ENCODE results near the gene DNAJC7. TPM values are rescaled to one million over a fixed set of nuclear protein-coding genes. Genes with fewer than 3 reads are reported as not detected.

Gene DNAJC7
- total and polyA plus RNA-seq, 2 experiments from 2014 or later = 50.1 to 73.6 TPM

DNA sequence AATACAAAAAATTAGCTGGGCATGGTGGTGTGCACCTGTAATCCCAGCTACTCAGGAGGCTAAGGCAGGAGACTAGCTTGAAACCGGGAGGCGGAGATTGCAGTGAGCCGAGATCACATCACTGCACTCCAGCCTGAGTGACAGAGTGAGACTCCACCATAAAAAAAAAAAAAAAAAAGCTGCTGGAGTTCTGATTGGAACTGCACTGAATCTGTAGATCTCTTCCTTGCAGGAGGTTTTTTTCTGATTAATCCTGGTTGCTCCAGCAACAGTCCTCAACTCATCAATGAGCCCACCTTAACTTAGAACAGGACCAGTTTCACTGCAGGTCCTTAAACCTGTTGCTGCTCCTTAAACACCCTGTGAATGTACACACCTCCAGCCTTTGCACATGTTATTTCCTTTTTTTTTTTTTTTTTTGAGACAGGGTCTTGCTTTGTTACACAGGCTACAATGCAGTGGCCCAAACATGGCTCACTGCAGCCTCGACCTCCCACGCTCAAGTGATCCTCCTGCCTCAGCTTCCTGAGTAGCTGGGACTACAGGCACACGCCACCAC is 88.5 kb downstream of the DNAJC7 start:
- no peak for DNase-seq (ENCODE audit: low spot score)
- 76% methylated on average over 6 of the region's 6 CpGs for WGBS (ENCODE audit: low lambda C conversion rate, missing lambda C conversion rate)

More for the DNA sequence above, 88.5 kb downstream of the DNAJC7 start:
- no peak for TF ChIP-seq EZH2 (IDR thresholded peaks at IDR 0.05; ENCODE audit: borderline replicate concordance)
- no peak for TF ChIP-seq EZH2phosphoT487 (IDR thresholded peaks at IDR 0.05; ENCODE audit: low read depth, severe bottlenecking, unreplicated experiment)
- TF ChIP-seq CTCF (IDR thresholded peaks at IDR 0.05; ENCODE audit: poor library complexity) = no peak
- Histone ChIP-seq H3K4me1 (ENCODE audit: insufficient read depth) (no peaks in the 10 kb centered on the region), H3K79me2 (peaks cover 17% of the 10 kb centered on the region), H2AFZ (no peak overlapping the region), H3K4me3 (no peak overlapping the region), H3K36me3 (replicated peaks; ENCODE audit: insufficient read depth, low read depth) (no peaks in the 10 kb centered on the region), H3K27ac (no peak overlapping the region), H3K9me2 (replicated peaks; ENCODE audit: insufficient read depth) (no peaks in the 10 kb centered on the region), H3K27me3 (no peaks in the 10 kb centered on the region), H4K20me1 (ENCODE audit: insufficient read depth, poor library complexity, severe bottlenecking) (no peaks in the 10 kb centered on the region), H3K9me3 (ENCODE audit: low read depth) (no peaks in the 10 kb centered on the region), H3K4me2 (peak overlapping the region; percentile 76)

Other genes starting within 250 kb of the DNAJC7 start
- 162 and 209 TPM in 2 replicates for gene JUP, start 230.7 kb downstream of the DNAJC7 start, total RNA-seq
- gene JUP, start 230.7 kb downstream of the DNAJC7 start, polyA plus RNA-seq = 191 and 214 TPM in 2 replicates
- 62.6 and 66.2 TPM in 2 replicates for gene P3H4, start 205.5 kb downstream of the DNAJC7 start, total RNA-seq
- 109 and 110 TPM in 2 replicates for gene P3H4, start 205.5 kb downstream of the DNAJC7 start, polyA plus RNA-seq
- 239 and 290 TPM in 2 replicates for gene FKBP10, start 204.4 kb downstream of the DNAJC7 start, total RNA-seq
- 88.0 and 92.0 TPM in 2 replicates for gene FKBP10, start 204.4 kb downstream of the DNAJC7 start, polyA plus RNA-seq
- gene NT5C3B, start 181.2 kb downstream of the DNAJC7 start, total RNA-seq = 47.7 and 51.8 TPM in 2 replicates
- gene NT5C3B, start 181.2 kb downstream of the DNAJC7 start, polyA plus RNA-seq = 85.1 and 87.8 TPM in 2 replicates
- 0.43 TPM in 1 of 2 replicates, not detected in the other for gene KLHL10, start 179.6 kb downstream of the DNAJC7 start, total RNA-seq
- gene KLHL10, start 179.6 kb downstream of the DNAJC7 start, polyA plus RNA-seq = not detected in 2 replicates
- 21.5 and 25.2 TPM in 2 replicates for gene KLHL11, start 152.0 kb downstream of the DNAJC7 start, total RNA-seq
- 9.0 and 10.0 TPM in 2 replicates for gene KLHL11, start 152.0 kb downstream of the DNAJC7 start, polyA plus RNA-seq
- gene ACLY, start 98.5 kb downstream of the DNAJC7 start, total RNA-seq = 157 and 167 TPM in 2 replicates
- gene ACLY, start 98.5 kb downstream of the DNAJC7 start, polyA plus RNA-seq = 82.1 and 101 TPM in 2 replicates
- gene ODAD4, start 86.8 kb downstream of the DNAJC7 start, total RNA-seq = 0.52 and 0.53 TPM in 2 replicates
- 0.75 and 0.76 TPM in 2 replicates for gene ODAD4, start 86.8 kb downstream of the DNAJC7 start, polyA plus RNA-seq
- gene CNP, start 50.6 kb downstream of the DNAJC7 start, total RNA-seq = 59.8 and 61.4 TPM in 2 replicates
- 77.7 and 97.0 TPM in 2 replicates for gene CNP, start 50.6 kb downstream of the DNAJC7 start, polyA plus RNA-seq
- gene NKIRAS2, start 2.7 kb upstream of the DNAJC7 start, total RNA-seq = 37.5 and 40.8 TPM in 2 replicates
- 55.0 and 57.2 TPM in 2 replicates for gene NKIRAS2, start 2.7 kb upstream of the DNAJC7 start, polyA plus RNA-seq
- gene C17orf113, start 33.2 kb upstream of the DNAJC7 start, total RNA-seq = 1.1 and 1.9 TPM in 2 replicates
- gene C17orf113, start 33.2 kb upstream of the DNAJC7 start, polyA plus RNA-seq = 0.46 and 1.2 TPM in 2 replicates
- gene ZNF385C, start 81.0 kb upstream of the DNAJC7 start, total RNA-seq = 0.04 and 0.63 TPM in 2 replicates
- gene ZNF385C, start 81.0 kb upstream of the DNAJC7 start, polyA plus RNA-seq = 0.45 and 1.4 TPM in 2 replicates
- gene DHX58, start 95.3 kb upstream of the DNAJC7 start, total RNA-seq = 1.6 and 3.6 TPM in 2 replicates
- gene DHX58, start 95.3 kb upstream of the DNAJC7 start, polyA plus RNA-seq = 1.4 and 2.2 TPM in 2 replicates
- gene KAT2A, start 103.9 kb upstream of the DNAJC7 start, total RNA-seq = 21.7 and 29.2 TPM in 2 replicates
- 46.7 and 60.2 TPM in 2 replicates for gene KAT2A, start 103.9 kb upstream of the DNAJC7 start, polyA plus RNA-seq
- gene HSPB9, start 105.4 kb upstream of the DNAJC7 start, total RNA-seq = not detected in 2 replicates
- gene HSPB9, start 105.4 kb upstream of the DNAJC7 start, polyA plus RNA-seq = 0.34 and 0.46 TPM in 2 replicates
- gene RAB5C, start 137.6 kb upstream of the DNAJC7 start, total RNA-seq = 123 and 158 TPM in 2 replicates
- 172 and 184 TPM in 2 replicates for gene RAB5C, start 137.6 kb upstream of the DNAJC7 start, polyA plus RNA-seq
- gene KCNH4, start 163.7 kb upstream of the DNAJC7 start, total RNA-seq = 0.08 and 0.17 TPM in 2 replicates
- gene KCNH4, start 163.7 kb upstream of the DNAJC7 start, polyA plus RNA-seq = 0.12 and 0.23 TPM in 2 replicates
- gene HCRT, start 168.0 kb upstream of the DNAJC7 start, total RNA-seq = not detected in 2 replicates
- gene HCRT, start 168.0 kb upstream of the DNAJC7 start, polyA plus RNA-seq = not detected in 2 replicates
- gene GHDC, start 177.1 kb upstream of the DNAJC7 start, total RNA-seq = 6.1 and 7.2 TPM in 2 replicates
- gene GHDC, start 177.1 kb upstream of the DNAJC7 start, polyA plus RNA-seq = 7.0 and 8.7 TPM in 2 replicates

Data from hepatocyte (in vitro differentiated cells).